HG02852 (cell line): ENCODE data around the gene KNDC1.
"Not testable (repeated sequence)": the region's sequence is repeated elsewhere in the genome, so short reads cannot be mapped to it uniquely, and the experiment has no call there.

Experiments used
- ATAC-seq: cut with Tn5 transposase; IDR thresholded peaks from one replicate; pipeline ENCODE4 v1.9.1; 2021; ENCODE audit warnings: mild to moderate bottlenecking, moderate library complexity; ENCODE audit not compliant: unreplicated experiment

KNDC1 gene

DNA sequence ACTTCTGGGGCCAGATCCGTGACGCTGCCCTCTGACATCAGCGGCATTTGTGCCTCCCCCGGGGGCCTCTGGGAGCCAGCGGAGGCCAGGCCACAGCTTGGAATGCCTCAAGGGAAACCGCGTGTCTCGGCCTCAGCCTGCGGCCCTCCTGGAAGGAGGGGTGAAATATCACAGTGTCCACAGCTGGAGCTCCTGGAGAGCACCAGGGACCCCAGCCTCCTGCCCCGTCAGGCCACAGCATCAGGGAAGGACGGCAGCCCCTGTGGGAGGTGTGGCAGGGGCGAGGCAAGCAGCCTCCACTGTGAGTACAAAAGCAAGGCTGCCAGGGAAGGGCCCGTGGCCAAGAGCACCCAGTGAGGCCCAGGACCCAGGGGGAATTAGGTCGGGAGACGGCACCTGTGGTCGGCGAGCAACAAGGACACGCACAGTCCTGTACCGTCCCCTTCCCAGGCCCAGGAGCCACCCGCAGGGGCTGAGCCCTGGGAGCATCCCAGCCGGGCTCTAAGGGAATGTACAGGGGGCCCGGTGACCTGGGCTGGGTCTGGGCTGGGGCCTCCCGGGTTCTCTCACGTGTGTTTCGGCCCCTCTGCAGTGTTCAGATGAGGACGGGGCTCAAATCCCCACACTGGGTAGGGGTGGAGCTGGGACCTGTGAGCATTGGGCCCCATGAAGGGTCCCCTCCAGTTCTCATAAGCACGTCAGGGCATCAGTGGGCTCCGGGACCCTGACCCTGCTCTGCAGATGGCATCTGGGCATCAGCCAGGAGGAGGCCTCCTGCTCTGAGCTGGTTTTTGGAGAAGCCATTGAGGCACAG lies 18.7 kb upstream of the KNDC1 start:
- no peak for ATAC-seq

DNA sequence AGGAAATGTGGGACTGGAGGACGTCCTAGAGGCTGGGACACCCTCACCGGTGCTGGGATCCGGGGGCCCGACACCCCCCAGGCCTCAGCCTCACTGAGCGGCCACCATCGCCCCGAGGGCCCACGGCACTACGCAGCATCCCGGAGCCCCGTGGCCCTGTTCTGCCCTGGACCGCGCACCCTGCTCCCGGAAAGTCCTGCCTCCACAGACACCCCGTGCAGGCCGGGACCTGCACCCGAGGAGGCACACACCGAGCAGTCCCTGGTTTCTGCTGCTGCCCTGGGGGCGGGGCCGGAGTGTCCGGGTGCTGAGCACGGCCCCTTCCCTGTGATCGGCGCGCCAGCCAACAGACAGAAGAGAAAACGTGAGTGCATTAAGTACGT lies 18.1 kb upstream of the KNDC1 start:
- ATAC-seq = no peak

DNA sequence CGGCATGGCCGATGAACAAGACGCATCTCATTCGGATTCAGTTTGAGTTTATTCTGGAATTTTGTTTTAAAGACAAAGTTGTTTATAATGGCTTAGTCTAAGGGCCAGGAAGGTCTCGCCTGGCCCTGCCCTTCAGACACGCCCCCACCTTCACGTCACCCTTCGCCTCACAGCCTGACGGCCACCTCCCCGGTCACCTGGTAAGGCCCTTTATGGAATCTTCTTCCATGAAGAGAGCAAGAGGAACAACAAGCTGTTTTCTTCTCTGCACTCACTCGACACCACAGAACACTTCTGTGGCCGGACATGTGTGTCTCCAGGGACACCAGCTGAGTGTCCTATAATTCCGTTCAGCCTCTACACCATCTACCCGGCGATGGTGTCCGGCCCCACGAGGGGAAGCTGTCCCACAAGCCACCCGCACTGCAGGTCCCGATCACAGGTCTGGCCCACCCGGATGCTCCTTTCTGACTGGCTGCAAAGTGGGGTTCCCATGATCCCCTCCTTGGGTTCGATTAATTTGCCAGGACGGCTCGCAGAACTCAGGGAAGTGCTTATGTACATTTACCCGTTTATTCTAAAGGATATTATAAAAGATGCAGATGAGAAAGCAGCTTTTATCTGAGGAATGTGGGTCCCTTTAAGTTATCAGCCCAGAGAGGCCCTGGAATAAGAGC lies 17.4 kb upstream of the KNDC1 start:
- no peak for ATAC-seq

DNA sequence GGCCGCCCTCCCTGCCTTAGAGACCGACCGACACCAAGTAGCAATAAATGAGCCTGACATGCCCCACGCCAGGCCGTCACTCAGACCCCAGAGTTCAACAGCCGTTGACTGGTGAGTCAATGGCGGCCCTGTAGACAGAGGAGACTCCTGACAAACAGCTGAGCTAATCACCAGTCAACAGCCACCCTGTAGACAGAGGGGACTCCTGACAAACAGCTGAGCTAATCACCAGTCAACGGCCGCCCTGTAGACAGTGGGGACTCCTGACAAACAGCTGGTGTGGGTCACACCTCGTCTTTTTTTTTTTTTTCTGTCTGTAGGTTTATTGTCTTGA lies 16.9 kb upstream of the KNDC1 start:
- ATAC-seq = no peak

DNA sequence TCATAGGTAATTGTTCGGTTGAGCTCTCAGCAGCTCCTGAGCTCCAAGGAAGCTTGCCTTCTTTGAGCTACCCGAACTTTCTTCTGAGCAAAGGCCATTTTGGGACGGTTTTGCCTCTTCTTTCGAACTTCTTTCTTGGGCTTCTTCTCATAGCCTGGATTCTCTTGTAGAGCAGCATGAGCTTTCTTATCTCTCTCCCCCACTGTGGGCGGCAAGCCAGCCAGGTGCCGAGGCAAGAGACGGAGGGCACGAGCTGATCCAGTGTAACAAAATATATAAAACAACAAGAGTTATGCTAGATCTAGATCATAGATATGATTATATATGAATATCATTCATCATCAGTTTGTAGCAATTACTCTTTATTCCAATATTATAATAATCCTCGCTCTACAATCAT lies 16.5 kb upstream of the KNDC1 start:
- no peak for ATAC-seq

DNA sequence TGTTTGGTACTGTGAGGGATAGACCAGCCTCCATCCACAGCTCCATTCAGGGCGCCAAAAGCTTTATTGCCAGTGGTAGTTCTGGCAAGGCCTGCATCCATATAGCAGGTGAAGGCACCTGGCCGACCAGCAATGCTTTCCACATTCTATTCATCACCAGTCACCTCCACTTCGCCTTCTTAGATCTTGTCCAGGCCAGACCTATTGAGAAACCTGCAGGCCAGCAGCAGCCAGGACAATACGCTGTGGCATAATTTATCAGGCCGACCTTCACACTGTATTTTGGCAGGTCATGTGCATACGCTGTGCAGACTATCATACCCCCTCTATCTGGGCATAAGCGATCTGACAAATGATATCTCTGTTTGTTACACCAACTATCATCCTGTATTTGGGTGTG lies 15.2 kb upstream of the KNDC1 start:
- ATAC-seq = no peak

DNA sequence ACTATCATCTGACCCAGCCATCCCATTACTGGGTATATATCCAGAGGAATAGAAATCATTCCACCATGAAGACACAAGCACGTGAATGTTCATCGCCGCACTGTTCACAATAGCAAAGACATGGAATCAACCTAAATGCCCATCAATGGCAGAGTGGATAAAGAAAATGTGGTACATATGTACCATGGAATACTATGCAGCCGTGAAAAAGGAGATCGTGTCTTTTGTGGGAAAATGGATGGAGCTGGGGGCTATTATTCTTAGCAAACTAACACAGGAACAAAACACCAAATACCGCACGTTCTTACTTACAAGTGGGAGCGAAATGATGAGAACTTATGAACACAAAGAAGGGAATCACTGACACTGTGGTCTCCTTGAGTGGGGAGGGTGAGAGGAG lies 9.8 kb upstream of the KNDC1 start:
- no peak for ATAC-seq

DNA sequence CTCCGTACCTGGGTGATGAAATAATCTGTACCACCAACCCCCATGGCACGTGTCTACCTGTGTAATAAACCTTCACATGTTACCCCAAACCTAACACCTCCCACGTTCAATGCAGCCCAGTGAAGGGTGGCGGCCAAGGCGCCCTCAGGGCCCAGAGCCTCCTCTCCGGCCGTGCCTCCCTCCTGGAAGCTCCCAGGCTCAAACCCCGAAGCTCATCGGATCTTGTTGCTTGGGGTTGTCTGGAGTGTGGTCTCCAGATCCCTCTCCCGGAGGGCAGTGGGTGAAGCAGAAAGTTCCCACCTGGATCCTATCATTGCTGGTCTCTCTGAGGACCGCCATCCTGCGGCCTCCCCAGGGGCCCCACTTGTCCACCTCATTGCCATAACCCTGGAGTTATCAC lies 9.4 kb upstream of the KNDC1 start:
- ATAC-seq = no peak

DNA sequence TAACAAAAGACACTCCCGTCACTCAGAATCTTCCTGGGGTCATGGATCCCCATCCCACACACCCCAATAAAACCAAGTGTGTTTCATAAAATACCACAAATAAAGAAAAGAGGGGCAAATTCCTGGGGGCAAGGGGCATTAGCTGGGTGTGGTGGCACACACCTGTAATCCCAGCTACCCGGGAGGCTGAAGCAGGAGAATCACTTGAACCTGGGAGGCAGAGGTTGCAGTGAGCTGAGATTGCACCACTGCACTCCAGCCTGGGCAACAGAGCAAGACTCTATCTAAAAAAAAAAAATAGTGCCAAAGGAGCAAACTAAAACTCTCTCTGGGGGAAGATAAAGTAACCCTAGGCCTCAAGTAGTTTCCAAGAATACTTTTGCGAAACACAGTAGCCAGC lies 8.9 kb upstream of the KNDC1 start:
- ATAC-seq = not testable (repeated sequence)

DNA sequence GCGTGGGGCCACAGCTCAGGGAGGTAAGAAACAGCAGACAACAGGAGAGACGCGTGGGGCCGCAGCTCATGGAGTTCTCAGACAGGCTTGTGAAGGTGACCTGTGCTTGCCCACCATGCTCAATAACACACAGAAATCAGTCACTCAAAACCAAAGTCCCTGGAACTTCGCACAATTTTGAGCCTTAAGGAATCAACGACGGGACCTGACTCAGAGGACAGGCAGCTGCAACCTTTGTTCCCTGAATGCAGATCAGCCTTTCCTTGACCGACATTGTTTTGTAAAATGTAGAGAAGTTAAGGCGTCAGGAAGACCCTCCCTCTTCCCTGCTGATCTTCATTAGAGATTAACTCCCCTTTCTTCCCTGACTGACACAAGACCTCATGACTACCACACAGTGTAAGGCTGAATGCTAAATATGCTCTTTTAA lies 8.5 kb upstream of the KNDC1 start:
- ATAC-seq = no peak

DNA sequence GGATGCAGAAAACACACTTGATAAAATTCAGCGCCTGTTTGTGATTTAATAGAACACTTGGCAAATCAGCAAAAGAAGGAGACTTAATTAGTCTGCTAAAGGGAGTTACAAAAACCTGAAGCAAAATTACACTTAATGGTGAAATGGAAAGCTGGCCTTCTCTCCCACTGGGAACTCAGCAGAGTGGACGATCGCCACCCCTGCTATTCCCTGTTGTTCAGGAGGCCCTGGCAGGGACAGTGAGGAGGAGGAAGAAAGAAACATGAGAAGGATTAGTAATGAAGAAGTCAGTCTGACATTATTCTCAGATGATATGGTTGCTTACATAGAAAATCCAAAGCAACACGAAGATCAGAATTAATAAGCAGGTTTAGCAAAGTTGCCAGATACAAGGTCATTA lies 5.6 kb upstream of the KNDC1 start:
- ATAC-seq = no peak

DNA sequence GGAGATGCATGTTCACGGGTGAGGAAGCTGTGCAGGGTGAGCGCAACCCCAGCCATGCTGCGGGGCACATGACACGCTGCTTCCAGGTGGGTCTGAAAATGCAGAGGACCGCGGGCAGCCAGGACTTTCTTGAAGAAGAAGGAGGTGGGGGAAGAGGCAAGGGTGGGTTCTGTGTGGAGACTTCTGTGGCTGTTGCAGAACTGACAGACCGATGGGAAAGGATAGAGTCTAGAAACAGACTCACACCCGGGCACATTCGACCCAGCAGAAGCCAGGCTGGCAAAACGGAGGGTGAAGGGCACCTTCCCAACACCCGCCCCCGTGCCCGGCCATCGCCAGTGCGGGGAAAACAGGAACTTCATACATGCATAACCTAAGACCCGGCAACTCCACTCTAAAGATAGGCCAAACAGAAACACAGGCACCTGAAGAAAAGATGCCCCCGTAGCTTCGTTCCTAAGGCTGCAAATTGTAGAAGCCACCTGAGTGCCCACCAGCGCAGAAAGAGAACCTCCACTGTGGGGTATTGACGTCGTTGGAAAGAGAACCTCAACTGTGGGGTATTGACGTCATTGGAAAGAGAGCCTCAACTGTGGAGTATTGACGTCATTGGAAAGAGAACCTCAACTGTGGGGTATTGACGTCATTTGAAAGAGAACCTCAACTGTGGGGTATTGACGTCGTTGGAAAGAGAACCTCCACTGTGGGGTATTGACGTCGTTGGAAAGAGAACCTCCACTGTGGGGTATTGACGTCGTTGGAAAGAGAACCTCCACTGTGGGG lies 4.8 kb upstream of the KNDC1 start:
- ATAC-seq = no peak

DNA sequence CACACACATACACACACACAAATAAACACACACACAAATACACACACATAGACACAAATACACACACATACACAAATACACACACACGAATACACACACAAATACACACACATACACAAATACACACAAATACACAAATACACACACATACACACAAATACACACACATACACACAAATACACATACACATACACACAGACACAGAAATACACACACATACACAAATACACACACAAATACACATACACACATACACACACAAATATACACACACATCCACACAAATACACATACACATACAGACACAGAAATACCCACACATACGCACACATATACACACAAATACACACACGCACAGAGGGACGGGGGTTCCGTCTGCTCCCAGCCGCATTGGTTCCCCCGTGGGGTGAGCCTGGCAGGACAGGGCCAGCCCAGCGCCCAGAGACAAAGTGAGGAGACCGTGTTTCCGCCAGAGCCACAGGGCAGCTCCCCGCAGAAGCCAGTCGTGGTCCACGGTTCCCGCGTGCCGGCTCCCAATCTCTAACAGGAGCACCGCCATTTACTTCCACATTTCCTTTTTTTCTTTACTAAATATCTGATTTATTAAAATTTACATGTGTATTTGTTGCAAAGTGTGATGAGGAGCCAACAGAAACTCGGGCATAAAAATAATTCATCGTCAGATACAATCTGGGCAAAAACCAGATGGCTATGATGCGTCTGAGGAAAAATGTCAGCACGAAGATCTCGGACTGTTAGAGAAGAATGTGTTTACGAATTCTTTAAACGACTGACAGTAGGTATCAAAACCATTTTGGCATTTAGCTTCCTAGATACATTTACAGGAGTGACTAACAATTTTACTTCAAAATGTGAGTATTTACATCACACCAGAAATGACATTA lies 3.1 kb upstream of the KNDC1 start:
- ATAC-seq = no peak

DNA sequence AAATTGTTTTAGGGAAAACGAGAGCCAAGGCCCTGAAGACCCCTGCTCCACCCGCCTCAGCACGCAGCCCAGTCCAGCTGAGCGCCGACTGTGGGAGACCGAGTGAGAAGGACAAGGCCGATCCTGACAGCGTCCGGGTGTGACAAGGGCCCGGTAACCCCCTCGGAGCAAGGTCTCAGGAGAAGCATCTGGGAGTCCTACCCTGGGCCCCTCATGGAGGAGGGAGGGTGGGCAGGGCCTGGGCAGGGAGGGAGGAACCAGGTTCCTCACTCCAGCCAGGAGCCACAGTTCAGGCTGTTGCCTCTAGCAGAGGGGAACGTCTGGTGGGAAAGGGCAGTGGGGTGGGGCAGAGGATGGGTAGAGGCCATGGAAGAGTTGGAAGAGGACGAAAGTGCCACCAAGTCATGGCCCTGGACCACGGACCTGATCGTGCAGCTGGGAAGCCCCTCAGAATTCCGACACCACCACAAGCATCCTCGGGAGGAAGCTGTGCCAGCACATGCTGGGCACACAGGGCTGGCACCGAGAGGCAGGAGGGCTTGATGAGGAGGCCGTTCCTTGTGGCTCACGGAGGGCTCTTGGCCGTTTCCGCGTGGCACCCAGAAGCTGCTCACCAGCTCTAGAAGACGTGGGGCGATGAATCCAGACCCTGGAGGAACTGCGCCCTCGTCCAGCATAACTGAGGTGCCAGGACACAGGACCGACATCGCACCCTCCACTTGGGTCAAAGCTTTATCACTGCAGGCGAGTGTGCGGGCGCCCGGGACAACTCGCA lies 2.2 kb upstream of the KNDC1 start:
- no peak for ATAC-seq

DNA sequence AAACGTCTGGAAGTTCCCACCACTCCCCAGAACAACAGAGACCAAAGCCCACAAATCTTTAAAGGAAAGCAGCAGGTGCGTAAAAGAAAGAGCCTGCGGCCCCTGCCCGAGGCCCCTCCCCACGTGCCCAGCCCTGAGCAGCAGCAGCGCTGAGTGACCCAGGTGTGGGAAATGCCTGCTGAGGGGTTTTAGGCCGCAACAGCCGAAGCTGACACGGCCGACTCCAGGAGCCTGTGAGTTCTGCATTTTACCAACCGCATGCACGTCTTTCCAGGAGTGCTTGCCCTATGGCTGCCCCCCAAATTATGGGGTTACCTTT lies 1.6 kb upstream of the KNDC1 start:
- ATAC-seq = no peak

DNA sequence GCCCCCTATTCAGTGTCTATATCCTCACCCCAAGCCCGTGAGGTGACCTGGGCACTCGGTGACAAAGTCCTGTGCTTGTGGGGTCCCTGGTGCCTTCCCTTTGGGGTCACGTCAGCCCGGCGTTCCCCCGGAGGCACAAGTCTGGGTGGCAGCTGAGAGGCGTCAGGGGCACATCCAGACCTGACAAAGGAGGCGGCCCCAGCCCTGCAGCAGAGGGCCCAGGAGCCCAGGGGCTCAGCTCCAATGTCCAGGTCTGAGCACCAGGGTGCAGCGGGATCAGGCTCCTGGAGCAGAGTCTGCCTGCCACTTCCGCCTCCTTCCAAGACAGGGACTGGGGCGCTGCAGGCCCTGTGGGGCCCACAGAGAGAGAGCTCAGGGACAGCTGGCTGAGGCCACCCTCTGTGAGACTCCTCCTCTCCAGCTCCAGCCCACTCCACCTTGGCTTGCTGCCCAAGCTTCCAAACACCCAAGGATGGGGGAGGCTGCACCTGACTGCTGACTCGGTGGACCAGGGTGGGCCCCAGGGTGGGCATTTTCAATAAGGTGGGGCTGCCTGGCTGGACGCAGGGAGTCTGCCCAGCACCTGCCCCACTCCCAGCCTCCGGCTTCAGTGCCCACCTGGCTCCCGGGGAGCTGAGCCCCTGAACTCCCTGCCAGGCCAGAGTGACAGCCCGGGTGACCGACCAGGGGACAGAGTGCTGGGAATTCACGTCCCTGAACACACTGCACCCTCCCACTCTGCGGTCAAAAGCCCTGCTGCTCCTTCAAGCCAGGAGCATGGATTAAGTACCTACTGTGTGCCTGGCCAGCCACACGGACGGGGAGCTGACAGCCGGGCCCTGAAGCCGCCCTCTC lies 1.0 kb upstream of the KNDC1 start:
- no peak for ATAC-seq

DNA sequence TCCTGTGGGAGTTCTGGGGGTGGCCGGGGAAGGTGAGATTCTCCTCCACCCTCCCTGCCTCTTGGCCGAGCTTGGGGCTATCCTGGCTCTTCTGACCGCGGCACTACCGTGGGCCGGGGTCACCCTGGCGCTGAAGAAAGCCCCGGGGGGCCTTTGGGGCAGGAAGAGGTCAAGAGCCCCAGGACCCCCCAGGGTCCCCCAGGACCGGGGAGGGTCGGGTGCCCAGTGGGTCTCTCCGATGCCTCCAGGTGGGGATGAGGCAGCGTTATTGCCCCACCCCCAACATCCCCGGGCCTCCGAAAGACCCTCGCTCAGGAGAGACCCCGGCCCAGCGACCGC lies 439 bp upstream of the KNDC1 start:
- no peak for ATAC-seq

DNA sequence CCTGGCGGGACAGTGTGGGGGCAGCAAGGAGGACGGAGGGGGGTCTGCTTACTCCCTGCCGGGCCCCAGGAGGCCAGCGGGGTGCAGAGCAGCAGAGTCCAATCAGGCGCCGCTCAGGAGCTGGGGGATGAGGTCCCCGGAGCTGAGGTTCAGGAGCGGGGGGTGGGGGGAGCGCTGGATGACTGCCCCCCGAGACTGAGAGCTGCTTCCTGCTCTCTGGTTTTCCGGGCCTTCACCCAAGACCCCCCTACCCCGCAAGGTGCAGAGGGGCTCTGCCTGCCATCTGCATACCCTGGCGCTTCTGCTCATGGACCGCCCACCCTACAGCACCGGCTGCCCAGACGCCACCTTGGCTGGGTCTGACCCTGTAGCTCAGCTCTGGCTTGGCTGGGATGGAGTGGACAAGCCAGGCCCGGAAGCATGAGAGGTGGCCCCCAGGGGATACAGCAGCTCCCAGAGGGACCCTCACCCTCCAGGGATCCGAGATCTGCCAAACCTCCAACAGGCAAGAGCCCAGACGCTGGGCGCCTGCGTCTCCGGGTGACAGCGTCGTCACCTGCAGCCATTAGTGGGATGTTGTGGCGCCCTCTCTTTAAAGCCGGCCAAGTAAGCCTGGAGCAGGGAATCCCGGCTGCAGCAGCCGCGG lies 930 bp downstream of the KNDC1 start:
- ATAC-seq = no peak

DNA sequence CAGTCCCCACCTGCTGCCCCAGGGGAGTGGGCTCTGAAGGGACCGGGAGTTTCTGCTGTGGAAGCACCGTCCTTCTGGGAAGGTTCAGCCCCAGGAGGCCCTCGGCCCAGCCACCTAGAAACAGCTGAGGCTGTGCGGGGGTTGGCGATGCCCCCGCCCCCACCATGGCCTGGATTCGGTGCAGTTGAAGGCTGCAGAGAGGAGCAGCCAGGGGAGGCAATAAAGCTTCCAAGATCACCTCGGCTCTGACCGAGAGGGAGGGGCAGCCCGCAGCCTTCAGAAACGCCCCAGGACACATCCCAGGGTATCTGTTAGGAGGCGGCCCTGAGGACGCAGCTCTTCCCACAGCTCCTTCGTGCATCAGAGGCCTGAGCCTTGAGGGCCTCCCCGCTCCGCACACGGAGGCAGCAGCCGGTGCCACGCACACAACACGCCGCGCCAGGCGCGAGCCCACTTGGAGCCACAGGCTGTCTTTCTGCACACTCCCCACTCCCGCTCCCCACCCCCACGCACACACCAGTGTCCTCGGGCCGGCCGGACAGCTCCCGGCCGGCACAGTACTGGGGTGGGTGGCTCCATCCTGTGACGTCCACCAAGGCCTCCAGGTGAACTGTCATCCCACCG lies 1.6 kb downstream of the KNDC1 start:
- no peak for ATAC-seq
